ENCODE results near the gene ZNF318.

The ZNF318 gene

GRCh38 chr6:43331470-43331869 is 38.0 kb downstream of the ZNF318 start:
- TF ChIP-seq, protein P1, sequence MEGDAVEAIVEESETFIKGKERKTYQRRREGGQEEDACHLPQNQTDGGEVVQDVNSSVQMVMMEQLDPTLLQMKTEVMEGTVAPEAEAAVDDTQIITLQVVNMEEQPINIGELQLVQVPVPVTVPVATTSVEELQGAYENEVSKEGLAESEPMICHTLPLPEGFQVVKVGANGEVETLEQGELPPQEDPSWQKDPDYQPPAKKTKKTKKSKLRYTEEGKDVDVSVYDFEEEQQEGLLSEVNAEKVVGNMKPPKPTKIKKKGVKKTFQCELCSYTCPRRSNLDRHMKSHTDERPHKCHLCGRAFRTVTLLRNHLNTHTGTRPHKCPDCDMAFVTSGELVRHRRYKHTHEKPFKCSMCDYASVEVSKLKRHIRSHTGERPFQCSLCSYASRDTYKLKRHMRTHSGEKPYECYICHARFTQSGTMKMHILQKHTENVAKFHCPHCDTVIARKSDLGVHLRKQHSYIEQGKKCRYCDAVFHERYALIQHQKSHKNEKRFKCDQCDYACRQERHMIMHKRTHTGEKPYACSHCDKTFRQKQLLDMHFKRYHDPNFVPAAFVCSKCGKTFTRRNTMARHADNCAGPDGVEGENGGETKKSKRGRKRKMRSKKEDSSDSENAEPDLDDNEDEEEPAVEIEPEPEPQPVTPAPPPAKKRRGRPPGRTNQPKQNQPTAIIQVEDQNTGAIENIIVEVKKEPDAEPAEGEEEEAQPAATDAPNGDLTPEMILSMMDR (IDR thresholded peaks at IDR 0.05) = no peak
- DNase-seq (ENCODE audit: low spot score) = no peak
- Histone ChIP-seq H3K4me3 (no peak overlapping the region), H3K27ac (no peak overlapping the region)

- no peak for DNase-seq (ENCODE audit: low spot score)
- Histone ChIP-seq H3K4me3 (no peak overlapping the region), H3K27ac (no peak overlapping the region)
- TF ChIP-seq, protein P1 (IDR thresholded peaks at IDR 0.05) = no peak
These were observed 40.9 kb downstream of the ZNF318 start for GRCh38 chr6:43328528-43328927.

GRCh38 chr6:43325876-43326275 is 43.6 kb downstream of the ZNF318 start:
- no peak overlapping the region for H3K4me3 ChIP-seq
- TF ChIP-seq, protein P1 (IDR thresholded peaks at IDR 0.05) = no peak
- no peak for DNase-seq (ENCODE audit: low spot score)
- no peak overlapping the region for H3K27ac ChIP-seq

GRCh38 chr6:43318011-43318410 is 51.4 kb downstream of the ZNF318 start:
- no peak for DNase-seq (ENCODE audit: low spot score)
- Histone ChIP-seq H3K4me3 (no peak overlapping the region), H3K27ac (no peak overlapping the region)
- TF ChIP-seq, protein P1 (IDR thresholded peaks at IDR 0.05) = no peak

- no peak overlapping the region for H3K4me3 ChIP-seq
- TF ChIP-seq, protein P1 (IDR thresholded peaks at IDR 0.05) = no peak
- no peak overlapping the region for H3K27ac ChIP-seq
- no peak for DNase-seq (ENCODE audit: low spot score)
These were observed 55.6 kb downstream of the ZNF318 start for GRCh38 chr6:43313813-43314212.

GRCh38 chr6:43311666-43312065 is 57.8 kb downstream of the ZNF318 start:
- no peak overlapping the region for H3K4me3 ChIP-seq
- H3K27ac ChIP-seq = no peak overlapping the region
- TF ChIP-seq, protein P1 (IDR thresholded peaks at IDR 0.05) = no peak
- DNase-seq (ENCODE audit: low spot score) = no peak

DNA sequence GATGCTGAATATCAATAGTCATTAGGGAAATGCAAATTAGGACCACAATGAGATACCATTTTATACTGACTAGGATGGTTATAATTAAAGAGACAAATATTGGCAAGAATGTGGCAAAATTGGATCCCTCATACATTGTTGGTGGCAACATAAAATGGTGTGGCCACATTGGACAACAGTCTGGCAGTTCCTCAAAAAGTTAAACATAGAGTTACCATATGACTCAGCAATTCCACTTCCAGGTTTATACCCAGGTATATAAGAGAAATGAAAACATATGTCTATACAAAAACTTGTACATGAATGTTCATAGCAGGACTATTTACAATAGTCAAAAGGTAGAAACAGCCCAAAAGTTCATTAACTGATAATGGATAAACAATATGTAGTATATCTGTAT is 58.8 kb downstream of the ZNF318 start:
- H3K27ac ChIP-seq = no peak overlapping the region
- TF ChIP-seq, protein P1 (IDR thresholded peaks at IDR 0.05) = no peak
- no peak for DNase-seq (ENCODE audit: low spot score)
- no peak overlapping the region for H3K4me3 ChIP-seq
